ENCODE measurements around the gene USP25.

Gene USP25

DNA sequence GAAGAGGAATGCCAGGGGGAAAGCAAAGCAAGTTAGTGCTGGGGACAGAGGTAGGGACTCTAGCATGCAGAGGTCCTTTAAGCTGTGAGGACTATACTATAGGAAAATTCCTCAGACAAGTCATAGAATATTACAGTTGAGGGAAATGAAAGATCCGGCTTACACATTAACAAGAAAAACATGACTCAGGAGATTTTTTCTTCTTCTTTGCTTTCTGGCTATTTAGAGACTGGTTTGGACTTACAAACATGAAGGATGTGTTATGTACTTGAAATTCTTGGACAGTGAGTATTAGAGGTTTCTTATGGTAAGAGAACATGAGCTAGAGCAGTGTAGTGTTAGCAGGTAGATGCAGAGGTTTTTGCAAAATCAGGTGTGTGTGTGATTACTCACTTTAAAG lies 24.9 kb downstream of the USP25 start:
- no peak overlapping the region for H3K4me3 ChIP-seq (ENCODE audit: low read depth, low read length)
- H3K36me3 ChIP-seq (ENCODE audit: control insufficient read depth, insufficient read depth, low read length) = no peaks in the 10 kb centered on the region
- no peaks in the 10 kb centered on the region for H3K9me3 ChIP-seq (ENCODE audit: control insufficient read depth, low read length)
- H3K79me2 ChIP-seq = peaks cover 13% of the 10 kb centered on the region
- H2AFZ ChIP-seq = no peak overlapping the region
- H3K27me3 ChIP-seq (ENCODE audit: control insufficient read depth, insufficient read depth, low read length) = no peaks in the 10 kb centered on the region
- no peak overlapping the region for H3K27ac ChIP-seq
- no peak overlapping the region for H3K9ac ChIP-seq
- TF ChIP-seq, protein P1, sequence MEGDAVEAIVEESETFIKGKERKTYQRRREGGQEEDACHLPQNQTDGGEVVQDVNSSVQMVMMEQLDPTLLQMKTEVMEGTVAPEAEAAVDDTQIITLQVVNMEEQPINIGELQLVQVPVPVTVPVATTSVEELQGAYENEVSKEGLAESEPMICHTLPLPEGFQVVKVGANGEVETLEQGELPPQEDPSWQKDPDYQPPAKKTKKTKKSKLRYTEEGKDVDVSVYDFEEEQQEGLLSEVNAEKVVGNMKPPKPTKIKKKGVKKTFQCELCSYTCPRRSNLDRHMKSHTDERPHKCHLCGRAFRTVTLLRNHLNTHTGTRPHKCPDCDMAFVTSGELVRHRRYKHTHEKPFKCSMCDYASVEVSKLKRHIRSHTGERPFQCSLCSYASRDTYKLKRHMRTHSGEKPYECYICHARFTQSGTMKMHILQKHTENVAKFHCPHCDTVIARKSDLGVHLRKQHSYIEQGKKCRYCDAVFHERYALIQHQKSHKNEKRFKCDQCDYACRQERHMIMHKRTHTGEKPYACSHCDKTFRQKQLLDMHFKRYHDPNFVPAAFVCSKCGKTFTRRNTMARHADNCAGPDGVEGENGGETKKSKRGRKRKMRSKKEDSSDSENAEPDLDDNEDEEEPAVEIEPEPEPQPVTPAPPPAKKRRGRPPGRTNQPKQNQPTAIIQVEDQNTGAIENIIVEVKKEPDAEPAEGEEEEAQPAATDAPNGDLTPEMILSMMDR (IDR thresholded peaks at IDR 0.05) = no peak
- no peak overlapping the region for H3K4me2 ChIP-seq (ENCODE audit: low read length)
- no peaks in the 10 kb centered on the region for H3K4me1 ChIP-seq

DNA sequence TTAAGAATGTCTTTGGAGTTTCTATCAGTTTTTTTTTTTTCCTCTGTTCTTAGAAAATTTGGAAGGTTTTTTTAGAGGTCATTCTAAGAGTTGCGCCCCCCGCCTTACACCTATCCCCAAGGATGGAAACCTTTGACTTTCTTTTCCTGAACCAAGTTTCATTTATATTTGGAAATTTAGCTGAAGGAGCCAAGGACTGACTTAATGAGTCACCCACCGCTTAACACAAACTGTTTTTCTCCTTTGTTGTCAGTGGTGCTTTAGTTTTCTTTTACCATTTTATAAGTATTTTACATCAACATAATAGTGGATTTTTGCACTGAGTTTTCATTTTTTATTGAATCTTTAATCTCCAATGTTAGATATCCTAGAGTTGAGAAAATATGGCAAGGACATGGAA lies 25.3 kb downstream of the USP25 start:
- H3K27me3 ChIP-seq (ENCODE audit: control insufficient read depth, insufficient read depth, low read length) = no peaks in the 10 kb centered on the region
- H3K9ac ChIP-seq = no peak overlapping the region
- H3K4me2 ChIP-seq (ENCODE audit: low read length) = no peak overlapping the region
- H3K27ac ChIP-seq = no peak overlapping the region
- no peaks in the 10 kb centered on the region for H3K36me3 ChIP-seq (ENCODE audit: control insufficient read depth, insufficient read depth, low read length)
- no peak overlapping the region for H3K4me3 ChIP-seq (ENCODE audit: low read depth, low read length)
- H2AFZ ChIP-seq = no peak overlapping the region
- H3K9me3 ChIP-seq (ENCODE audit: control insufficient read depth, low read length) = no peaks in the 10 kb centered on the region
- no peaks in the 10 kb centered on the region for H3K4me1 ChIP-seq
- TF ChIP-seq, protein P1 (IDR thresholded peaks at IDR 0.05) = no peak
- H3K79me2 ChIP-seq = peaks cover 13% of the 10 kb centered on the region

DNA sequence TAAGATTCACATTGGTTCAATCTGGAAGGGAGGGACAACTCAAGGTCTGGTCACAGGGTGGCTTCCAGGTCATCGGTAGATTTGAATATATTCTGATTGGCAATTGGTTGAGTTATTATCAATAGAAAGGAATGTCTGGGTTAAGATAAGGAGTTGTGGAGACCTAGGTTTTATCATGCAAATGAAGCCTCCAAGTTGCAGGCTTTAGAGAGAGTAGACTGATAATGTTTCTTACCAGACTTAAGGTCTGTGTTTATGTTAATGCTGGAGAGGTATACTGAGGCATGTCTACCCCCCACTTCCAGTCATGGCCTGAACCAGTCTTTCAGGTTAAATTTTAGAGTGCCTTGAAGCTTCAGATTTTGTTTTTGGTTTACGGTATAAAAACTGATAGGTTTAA lies 29.7 kb downstream of the USP25 start:
- H3K9me3 ChIP-seq (ENCODE audit: control insufficient read depth, low read length) = no peaks in the 10 kb centered on the region
- H3K27me3 ChIP-seq (ENCODE audit: control insufficient read depth, insufficient read depth, low read length) = no peaks in the 10 kb centered on the region
- no peak overlapping the region for H3K4me3 ChIP-seq (ENCODE audit: low read depth, low read length)
- H3K9ac ChIP-seq = no peak overlapping the region
- H2AFZ ChIP-seq = no peak overlapping the region
- TF ChIP-seq, protein P1 (IDR thresholded peaks at IDR 0.05) = no peak
- H3K27ac ChIP-seq = no peak overlapping the region
- H3K36me3 ChIP-seq (ENCODE audit: control insufficient read depth, insufficient read depth, low read length) = no peaks in the 10 kb centered on the region
- H3K4me2 ChIP-seq (ENCODE audit: low read length) = no peak overlapping the region
- H3K4me1 ChIP-seq = no peaks in the 10 kb centered on the region
- peaks cover 2% of the 10 kb centered on the region for H3K79me2 ChIP-seq

DNA sequence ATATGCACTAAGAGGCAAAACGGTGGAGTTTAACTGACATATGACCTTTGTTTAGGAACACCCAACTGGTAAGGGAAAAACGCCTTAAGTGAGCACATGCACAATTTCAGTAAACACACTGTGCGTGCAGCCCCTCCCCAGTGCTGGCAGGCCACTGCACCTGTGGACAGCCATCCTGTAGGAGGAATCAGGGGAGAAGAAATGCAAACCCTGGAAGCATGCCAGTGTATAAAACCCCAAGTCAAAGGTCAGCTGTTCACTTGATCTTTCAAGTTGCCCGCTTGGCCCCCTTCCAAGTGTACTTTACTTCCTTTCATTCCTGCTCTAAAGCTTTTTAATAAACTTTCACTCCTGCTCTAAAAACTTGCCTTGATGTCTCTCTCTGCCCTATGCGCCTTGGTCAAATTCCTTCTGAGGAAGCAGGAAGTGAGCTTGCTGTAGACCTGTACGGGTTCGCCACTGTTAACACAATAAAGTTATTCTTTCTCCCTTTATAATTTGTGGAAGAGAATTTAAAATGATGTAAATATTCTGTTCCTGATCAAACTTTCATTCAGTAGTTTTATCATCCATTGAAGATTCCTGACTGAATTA lies 31.8 kb downstream of the USP25 start:
- Histone ChIP-seq H3K4me2 (ENCODE audit: low read length) (no peak overlapping the region), H3K4me1 (no peaks in the 10 kb centered on the region)
- TF ChIP-seq, protein P1 (IDR thresholded peaks at IDR 0.05) = no peak

DNA sequence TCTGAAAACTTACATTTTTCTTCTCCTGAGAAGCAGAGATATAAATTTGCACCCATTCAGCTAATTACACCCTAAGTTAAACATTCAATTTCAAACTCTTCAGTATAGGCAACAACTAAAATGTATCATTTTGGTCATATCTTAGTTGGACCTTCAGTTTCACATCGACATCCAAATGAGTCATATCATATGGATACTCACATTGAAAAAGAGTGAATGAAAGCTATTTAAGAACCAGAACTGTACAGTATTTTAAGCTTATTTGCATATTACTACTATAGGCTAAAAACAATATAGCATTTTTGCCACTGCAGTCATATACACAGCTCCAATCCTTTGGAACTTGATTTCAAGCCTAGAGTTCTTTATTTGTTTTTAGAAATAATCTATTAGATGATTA lies 33.6 kb downstream of the USP25 start:
- Histone ChIP-seq H2AFZ (no peak overlapping the region), H3K9me3 (ENCODE audit: control insufficient read depth, low read length) (no peaks in the 10 kb centered on the region), H3K27ac (no peak overlapping the region), H3K9ac (no peak overlapping the region), H3K27me3 (ENCODE audit: control insufficient read depth, insufficient read depth, low read length) (no peaks in the 10 kb centered on the region), H3K36me3 (ENCODE audit: control insufficient read depth, insufficient read depth, low read length) (no peaks in the 10 kb centered on the region), H3K4me2 (ENCODE audit: low read length) (no peak overlapping the region), H3K4me1 (no peaks in the 10 kb centered on the region), H3K4me3 (ENCODE audit: low read depth, low read length) (no peak overlapping the region), H3K79me2 (no peaks in the 10 kb centered on the region)
- TF ChIP-seq, protein P1 (IDR thresholded peaks at IDR 0.05) = no peak

More for the DNA sequence above, 31.8 kb downstream of the USP25 start:
- Histone ChIP-seq H3K27ac (no peak overlapping the region), H3K9me3 (ENCODE audit: control insufficient read depth, low read length) (no peaks in the 10 kb centered on the region), H3K9ac (no peak overlapping the region), H2AFZ (no peak overlapping the region), H3K4me3 (ENCODE audit: low read depth, low read length) (no peak overlapping the region), H3K27me3 (ENCODE audit: control insufficient read depth, insufficient read depth, low read length) (no peaks in the 10 kb centered on the region), H3K36me3 (ENCODE audit: control insufficient read depth, insufficient read depth, low read length) (no peaks in the 10 kb centered on the region), H3K79me2 (no peaks in the 10 kb centered on the region)
